Neural cell (in vitro differentiated cells): ENCODE data around the gene CSNK2A3. TPM values are rescaled to one million over a fixed set of nuclear protein-coding genes. Genes with fewer than 3 reads are reported as not detected.

Experiments
- H2AFZ ChIP-seq: fragments of 200-600, 300-800 bp; sonication (generic), shearing (Covaris generic); 2 replicates; pipeline ENCODE4 v1.6.0; 2014; ENCODE audit warnings: low read depth, mild to moderate bottlenecking, antibody characterized with exemption, low read length, moderate library complexity
- H3F3A ChIP-seq: fragments of 200-600 bp; shearing (Covaris generic); 2 replicates; pipeline ENCODE4 v1.6.1; 2016; ENCODE audit warnings: mild to moderate bottlenecking, moderate library complexity, mixed read lengths, antibody characterized with exemption, low read length; ENCODE audit not compliant: insufficient read depth, poor library complexity, severe bottlenecking
- H3K27ac ChIP-seq: fragments of 200-600, 300-800 bp; sonication (generic), shearing (Covaris generic); 2 replicates; pipeline ENCODE4 v1.5.1; 2014; ENCODE audit warnings: mild to moderate bottlenecking, low read length, moderate library complexity
- H3K27me3 ChIP-seq: fragments of 300-800, 200-600 bp; sonication (generic), shearing (Covaris generic); 2 replicates; pipeline ENCODE4 v1.6.0; 2014; ENCODE audit warnings: mild to moderate bottlenecking, low read depth, low read length, moderate library complexity; ENCODE audit not compliant: insufficient read depth
- H3K36me3 ChIP-seq: fragments of 300-800, 200-600 bp; sonication (generic), shearing (Covaris generic); 2 replicates; pipeline ENCODE4 v1.5.1; 2014; ENCODE audit warnings: mild to moderate bottlenecking, antibody characterized with exemption, low read length, moderate library complexity; ENCODE audit not compliant: insufficient read depth
- H3K4me2 ChIP-seq: fragments of 300-800, 200-600 bp; sonication (generic), shearing (Covaris generic); 2 replicates; pipeline ENCODE4 v1.6.0; 2014; ENCODE audit warnings: mild to moderate bottlenecking, low read length
- H3K4me3 ChIP-seq: fragments of 300-800, 200-600 bp; sonication (generic), shearing (Covaris generic); 2 replicates; pipeline ENCODE4 v1.5.1; 2014; ENCODE audit warnings: mild to moderate bottlenecking, low read length, moderate library complexity
- H3K79me2 ChIP-seq: fragments of 200-600 bp; shearing (Covaris generic); replicated peaks from 2 replicates; pipeline ENCODE4 v1.6.0; 2014; ENCODE audit warnings: mild to moderate bottlenecking, low read length, moderate library complexity; ENCODE audit not compliant: insufficient read depth
- H3K9ac ChIP-seq: fragments of 300-800, 200-600 bp; sonication (generic), shearing (Covaris generic); 2 replicates; pipeline ENCODE4 v1.6.1; 2016; ENCODE audit warnings: mild to moderate bottlenecking, low read length, mixed read lengths
- H3K9me2 ChIP-seq: fragments of 200-600 bp; shearing (Covaris generic); 2 replicates; pipeline ENCODE4 v1.6.1; 2016; ENCODE audit warnings: mild to moderate bottlenecking, low read length, mixed read lengths; ENCODE audit not compliant: insufficient read depth
- H3K9me3 ChIP-seq: fragments of 200-600, 300-800 bp; sonication (generic), shearing (Covaris generic); 2 replicates; pipeline ENCODE4 v1.6.1; 2016; ENCODE audit warnings: mild to moderate bottlenecking, mixed run types, low read length, moderate library complexity, mixed read lengths
- H4K20me1 ChIP-seq: fragments of 200-600 bp; shearing (Covaris generic); 2 replicates; pipeline ENCODE4 v1.6.1; 2016; ENCODE audit warnings: mild to moderate bottlenecking, mixed run types; ENCODE audit not compliant: insufficient read depth
- CTCF ChIP-seq: fragments of 450-650 bp; IDR thresholded peaks from 2 replicates; pipeline ENCODE4 v1.5.1; 2014; ENCODE audit warnings: antibody characterized with exemption, mild to moderate bottlenecking, moderate library complexity; ENCODE audit not compliant: poor library complexity, severe bottlenecking
- EP300 ChIP-seq: fragments of 450-650 bp; conservative IDR thresholded peaks from 2 replicates; pipeline ENCODE4 v1.6.1; 2014; ENCODE audit warnings: antibody characterized with exemption, mild to moderate bottlenecking, moderate library complexity; ENCODE audit not compliant: poor library complexity, severe bottlenecking
- EZH2 ChIP-seq: fragments of 200-600, 300-800 bp; shearing (Covaris generic), sonication (generic); IDR thresholded peaks from 2 replicates; pipeline ENCODE4 v1.6.1; 2014; ENCODE audit warnings: antibody characterized with exemption, low read length, borderline replicate concordance, mild to moderate bottlenecking; ENCODE audit not compliant: insufficient read depth, poor library complexity, severe bottlenecking
- MXI1 ChIP-seq: fragments of 450-650 bp; conservative IDR thresholded peaks from 2 replicates; pipeline ENCODE4 v1.6.1; 2014; ENCODE audit warnings: antibody characterized with exemption, mild to moderate bottlenecking; ENCODE audit not compliant: poor library complexity, severe bottlenecking
- POLR2AphosphoS5 ChIP-seq: IDR thresholded peaks from 2 replicates; pipeline ENCODE4 v1.6.1; 2012
- RAD21 ChIP-seq: fragments of 450-650 bp; conservative IDR thresholded peaks from 2 replicates; pipeline ENCODE4 v1.6.1; 2014; ENCODE audit warnings: antibody characterized with exemption, mild to moderate bottlenecking, moderate library complexity
- REST ChIP-seq: IDR thresholded peaks from 2 replicates; pipeline ENCODE4 v1.6.1; 2012; ENCODE audit warnings: borderline replicate concordance
- SMC3 ChIP-seq: fragments of 450-650 bp; conservative IDR thresholded peaks from 2 replicates; pipeline ENCODE4 v1.6.1; 2014; ENCODE audit warnings: antibody characterized with exemption, mild to moderate bottlenecking, moderate library complexity; ENCODE audit not compliant: poor library complexity
- TAF1 ChIP-seq: IDR thresholded peaks from 2 replicates; pipeline ENCODE4 v1.6.1; 2012; ENCODE audit warnings: low read depth
- polyA plus RNA-seq: library from polyadenylated mRNA; depleted of rRNA; stranded (reverse); fragments of >200 nt; gene quantifications from 2 replicates; pipeline ENCODE4 v1.2.3, GENCODE V29; 2014

The CSNK2A3 gene
- polyA plus RNA-seq, 1 donor from 2014 or later: 2.1 TPM

- H3F3A ChIP-seq: no peaks in the 10 kb centered on the region
- no peak overlapping the region for H3K9ac ChIP-seq
- H3K36me3 ChIP-seq: no peaks in the 10 kb centered on the region
- no peak overlapping the region for H3K4me3 ChIP-seq
- H3K27me3 ChIP-seq: no peaks in the 10 kb centered on the region
- no peaks in the 10 kb centered on the region for H4K20me1 ChIP-seq
- no peaks in the 10 kb centered on the region for H3K9me3 ChIP-seq
- H2AFZ ChIP-seq: no peak overlapping the region
- no peak overlapping the region for H3K27ac ChIP-seq
- H3K4me2 ChIP-seq: no peak overlapping the region
- no peaks in the 10 kb centered on the region for H3K9me2 ChIP-seq
- TF ChIP-seq POLR2AphosphoS5 (no peak), MXI1 (no peak), TAF1 (no peak), EP300 (no peak), RAD21 (no peak), CTCF (no peak), EZH2 (no peak), SMC3 (no peak), REST (no peak)
- no peaks in the 10 kb centered on the region for H3K79me2 ChIP-seq
Observed at GRCh38 chr11:11313902-11314692, 39.0 kb downstream of the CSNK2A3 start.

- TF ChIP-seq SMC3: no peak
- TF ChIP-seq REST: no peak
- no peak for TF ChIP-seq POLR2AphosphoS5
- no peak for TF ChIP-seq EZH2
- no peak for TF ChIP-seq CTCF
- TF ChIP-seq RAD21: no peak
- no peak for TF ChIP-seq EP300
- no peak for TF ChIP-seq TAF1
- no peak for TF ChIP-seq MXI1
- Histone ChIP-seq H3K9ac (no peak overlapping the region), H4K20me1 (no peaks in the 10 kb centered on the region), H3F3A (no peaks in the 10 kb centered on the region), H3K27me3 (no peaks in the 10 kb centered on the region), H3K4me2 (no peak overlapping the region), H3K79me2 (no peaks in the 10 kb centered on the region), H2AFZ (no peak overlapping the region), H3K9me2 (no peaks in the 10 kb centered on the region), H3K36me3 (no peaks in the 10 kb centered on the region), H3K9me3 (no peaks in the 10 kb centered on the region), H3K4me3 (no peak overlapping the region), H3K27ac (no peak overlapping the region)
Observed at GRCh38 chr11:11313426-11313825, 39.6 kb downstream of the CSNK2A3 start.
